ENCODE results near the gene TECPR1. TPM values are rescaled to one million over a fixed set of nuclear protein-coding genes. Genes with fewer than 3 reads are reported as not detected.
A peak's percentile ranks its signal among the peaks of the same experiment; 100 is the strongest.

TECPR1 gene, protein sequence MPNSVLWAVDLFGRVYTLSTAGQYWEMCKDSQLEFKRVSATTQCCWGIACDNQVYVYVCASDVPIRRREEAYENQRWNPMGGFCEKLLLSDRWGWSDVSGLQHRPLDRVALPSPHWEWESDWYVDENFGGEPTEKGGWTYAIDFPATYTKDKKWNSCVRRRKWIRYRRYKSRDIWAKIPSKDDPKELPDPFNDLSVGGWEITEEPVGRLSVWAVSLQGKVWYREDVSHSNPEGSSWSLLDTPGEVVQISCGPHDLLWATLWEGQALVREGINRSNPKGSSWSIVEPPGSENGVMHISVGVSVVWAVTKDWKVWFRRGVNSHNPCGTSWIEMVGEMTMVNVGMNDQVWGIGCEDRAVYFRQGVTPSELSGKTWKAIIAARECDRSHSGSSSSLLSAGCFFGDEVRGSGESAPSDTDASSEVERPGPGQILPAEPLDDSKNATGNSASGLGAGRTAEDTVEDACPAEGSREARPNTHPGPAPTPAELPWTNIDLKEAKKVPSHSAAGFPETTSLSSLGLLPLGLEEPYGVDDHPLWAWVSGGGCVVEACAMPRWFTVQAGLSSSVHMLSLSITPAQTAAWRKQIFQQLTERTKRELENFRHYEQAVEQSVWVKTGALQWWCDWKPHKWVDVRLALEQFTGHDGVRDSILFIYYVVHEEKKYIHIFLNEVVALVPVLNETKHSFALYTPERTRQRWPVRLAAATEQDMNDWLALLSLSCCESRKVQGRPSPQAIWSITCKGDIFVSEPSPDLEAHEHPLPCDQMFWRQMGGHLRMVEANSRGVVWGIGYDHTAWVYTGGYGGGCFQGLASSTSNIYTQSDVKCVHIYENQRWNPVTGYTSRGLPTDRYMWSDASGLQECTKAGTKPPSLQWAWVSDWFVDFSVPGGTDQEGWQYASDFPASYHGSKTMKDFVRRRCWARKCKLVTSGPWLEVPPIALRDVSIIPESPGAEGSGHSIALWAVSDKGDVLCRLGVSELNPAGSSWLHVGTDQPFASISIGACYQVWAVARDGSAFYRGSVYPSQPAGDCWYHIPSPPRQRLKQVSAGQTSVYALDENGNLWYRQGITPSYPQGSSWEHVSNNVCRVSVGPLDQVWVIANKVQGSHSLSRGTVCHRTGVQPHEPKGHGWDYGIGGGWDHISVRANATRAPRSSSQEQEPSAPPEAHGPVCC
- total RNA-seq (2022): 19.0 and 26.4 TPM in 2 replicates
- Bru-seq, nascent RNA: percentile 47 among the genes with signal in this experiment
- BruChase-seq, experiment 1, labeled RNA remaining after a 2-hour chase: percentile 53 among the genes with signal in this experiment
- BruChase-seq, experiment 2, labeled RNA remaining after a 6-hour chase: percentile 59 among the genes with signal in this experiment
- long read RNA-seq, partial matches to known transcripts: 6 of 12 reads
- long read RNA-seq, other reads (novel, unspliced or antisense): 4 of 12 reads

DNA sequence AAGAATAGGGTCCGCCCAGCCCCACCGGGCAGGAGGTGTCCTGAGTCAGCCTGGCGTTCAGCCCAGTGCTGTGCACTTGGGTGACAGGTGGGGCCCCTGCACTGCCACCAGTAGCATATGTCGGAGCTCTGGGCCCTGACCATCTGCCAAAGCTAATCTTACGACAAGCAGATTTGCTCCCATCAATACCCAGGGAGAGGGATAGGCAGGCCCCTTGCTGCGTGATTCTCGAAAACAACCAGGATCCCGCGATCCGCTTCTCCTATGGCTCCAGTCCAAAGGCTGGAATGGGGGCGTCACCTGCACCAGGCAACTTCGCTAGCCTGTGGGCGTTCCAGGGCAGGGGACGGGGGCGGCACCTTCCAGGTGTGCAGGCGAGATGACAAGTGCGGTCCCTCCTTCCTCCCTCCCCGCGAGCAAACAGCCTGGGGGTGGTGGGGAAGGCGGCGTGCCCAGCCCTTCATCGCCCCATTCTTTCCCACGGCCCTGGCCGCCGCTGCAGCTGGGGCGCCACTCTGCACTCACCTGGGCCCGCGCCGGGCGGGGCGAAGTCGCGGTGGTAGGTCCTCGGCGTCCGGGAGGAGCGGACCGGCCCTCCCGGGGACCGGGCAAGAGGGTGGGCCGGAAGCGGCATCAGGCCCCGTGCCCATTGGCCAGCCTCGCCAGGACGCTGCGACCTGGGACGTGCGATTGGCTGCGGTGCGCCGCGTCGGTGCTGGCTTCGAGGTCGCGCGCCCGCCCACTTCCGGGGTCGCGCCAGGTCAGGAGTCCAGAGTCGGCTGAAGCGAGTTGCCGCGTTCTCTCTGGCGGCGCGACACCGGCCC is at the start of gene TECPR1:
TECPR1 (minus strand) TSS at position 632 of the 824 bp plus-strand sequence. CDS start 6,086 bp downstream, outside the sequence.
- intact Hi-C loops (cut with micrococcal nuclease; ENCODE audit: unreplicated experiment): loop anchor here (1.0 kb wide), 2 partner anchors 24 to 29 kb away; partner anchors contain the start of gene BRI3
- H3K27me3 Mint-ChIP-seq (ENCODE audit: insufficient read depth, unreplicated experiment): no peaks in the 10 kb centered on the region

DNA sequence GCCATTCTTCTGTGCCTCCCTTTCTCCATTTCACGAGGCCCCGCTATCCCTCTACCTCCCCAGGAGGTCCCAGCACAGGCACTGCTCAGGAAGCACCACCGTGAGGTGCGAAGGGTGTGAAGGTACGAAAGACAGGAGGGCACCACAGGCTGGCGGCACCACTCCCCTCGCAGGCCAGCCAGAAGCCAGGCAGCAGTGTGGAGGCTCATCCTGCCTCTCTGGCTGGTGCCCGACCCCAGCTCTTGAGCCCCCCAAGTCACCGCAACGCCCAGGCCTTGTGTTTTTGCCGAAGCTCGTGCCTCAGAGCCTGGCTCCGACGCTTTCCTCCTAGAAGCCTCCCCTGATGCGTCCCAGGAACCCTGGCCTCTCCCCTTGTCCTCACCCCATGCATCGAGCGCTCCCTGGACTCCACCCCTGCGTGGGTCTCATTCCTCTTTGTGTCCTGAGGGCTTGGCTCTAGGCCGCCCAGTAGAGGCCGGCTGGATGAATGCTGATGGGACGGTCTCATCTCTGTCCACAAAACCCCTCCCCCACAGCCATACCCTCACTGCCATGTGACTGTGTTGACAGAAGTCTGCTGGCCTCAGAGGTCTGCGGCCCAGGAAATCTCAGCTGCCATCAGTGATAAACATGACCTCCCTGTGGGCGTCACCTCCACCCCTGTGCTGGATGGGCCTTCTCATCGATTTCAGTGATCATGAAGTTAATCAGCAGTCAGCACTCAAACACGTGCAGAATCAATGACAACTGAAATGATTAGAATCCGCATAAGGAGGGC is 48.8 kb upstream of the TECPR1 start:
- intact Hi-C loops (cut with micrococcal nuclease; ENCODE audit: unreplicated experiment): no loop called here
- DNase-seq: peak; percentile 58 to 69
- ChIA-PET CTCF (interaction anchor here (1.5 kb wide), 1 partner anchor 101 kb away, joined by 3 read pairs; no protein-coding TSS in a partner anchor), POLR2A (no interaction called here)
- no TSS peak for BruUV-seq (replicated peaks)
- Histone ChIP-seq H3K27me3 (replicated peaks; ENCODE audit: control insufficient read depth, insufficient read depth, low read length) (no peaks in the 10 kb centered on the region), H3K36me3 (ENCODE audit: control insufficient read depth, insufficient read depth, low read length) (peaks cover 2% of the 10 kb centered on the region), H3K4me3 (ENCODE audit: low read depth, low read length) (no peak overlapping the region), H3K4me1 (peaks cover 51% of the 10 kb centered on the region), H3K9me3 (no peaks in the 10 kb centered on the region)
- Mint-ChIP-seq H3K27me3 (ENCODE audit: insufficient read depth, unreplicated experiment) (no peaks in the 10 kb centered on the region), H3K4me3 (ENCODE audit: unreplicated experiment) (peak overlapping the region; percentile 28), H3K9me3 (ENCODE audit: unreplicated experiment) (no peaks in the 10 kb centered on the region), H3K27ac (ENCODE audit: unreplicated experiment) (peak overlapping the region; percentile 73), H3K36me3 (ENCODE audit: insufficient read depth, unreplicated experiment) (peaks cover 87% of the 10 kb centered on the region), H3K4me1 (ENCODE audit: low read depth, unreplicated experiment) (peaks cover 56% of the 10 kb centered on the region)
- TF ChIP-seq, protein P1, sequence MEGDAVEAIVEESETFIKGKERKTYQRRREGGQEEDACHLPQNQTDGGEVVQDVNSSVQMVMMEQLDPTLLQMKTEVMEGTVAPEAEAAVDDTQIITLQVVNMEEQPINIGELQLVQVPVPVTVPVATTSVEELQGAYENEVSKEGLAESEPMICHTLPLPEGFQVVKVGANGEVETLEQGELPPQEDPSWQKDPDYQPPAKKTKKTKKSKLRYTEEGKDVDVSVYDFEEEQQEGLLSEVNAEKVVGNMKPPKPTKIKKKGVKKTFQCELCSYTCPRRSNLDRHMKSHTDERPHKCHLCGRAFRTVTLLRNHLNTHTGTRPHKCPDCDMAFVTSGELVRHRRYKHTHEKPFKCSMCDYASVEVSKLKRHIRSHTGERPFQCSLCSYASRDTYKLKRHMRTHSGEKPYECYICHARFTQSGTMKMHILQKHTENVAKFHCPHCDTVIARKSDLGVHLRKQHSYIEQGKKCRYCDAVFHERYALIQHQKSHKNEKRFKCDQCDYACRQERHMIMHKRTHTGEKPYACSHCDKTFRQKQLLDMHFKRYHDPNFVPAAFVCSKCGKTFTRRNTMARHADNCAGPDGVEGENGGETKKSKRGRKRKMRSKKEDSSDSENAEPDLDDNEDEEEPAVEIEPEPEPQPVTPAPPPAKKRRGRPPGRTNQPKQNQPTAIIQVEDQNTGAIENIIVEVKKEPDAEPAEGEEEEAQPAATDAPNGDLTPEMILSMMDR (IDR thresholded peaks at IDR 0.05; ENCODE audit: insufficient read depth in 1 of 2, low read depth in 1 of 2, low read length in 1 of 2, severe bottlenecking in 1 of 2, unreplicated experiment in 1 of 2): no peak

More for the DNA sequence above, at the start of gene TECPR1:
- Histone ChIP-seq H3K4me3 (ENCODE audit: low read depth, low read length) (peak within 1 kb of the TSS; percentile 68), H3K27me3 (replicated peaks; ENCODE audit: control insufficient read depth, insufficient read depth, low read length) (no peaks in the 10 kb centered on the region), H3K9me3 (no peaks in the 10 kb centered on the region), H3K36me3 (ENCODE audit: control insufficient read depth, insufficient read depth, low read length) (no peaks in the 10 kb centered on the region; the same call in 1 of the 2 replicates), H3K4me1 (peaks cover 8% of the 10 kb centered on the region; the same call in 1 of the 2 replicates)
- Mint-ChIP-seq H3K36me3 (ENCODE audit: insufficient read depth, unreplicated experiment) (peaks cover 18% of the 10 kb centered on the region), H3K27ac (ENCODE audit: unreplicated experiment) (peak within 1 kb of the TSS; percentile 85), H3K9me3 (ENCODE audit: unreplicated experiment) (no peaks in the 10 kb centered on the region), H3K4me3 (ENCODE audit: unreplicated experiment) (peak within 1 kb of the TSS; percentile 91), H3K4me1 (ENCODE audit: low read depth, unreplicated experiment) (peaks cover 9% of the 10 kb centered on the region)
- TF ChIP-seq, protein P1 (IDR thresholded peaks at IDR 0.05; ENCODE audit: insufficient read depth in 1 of 2, low read depth in 1 of 2, low read length in 1 of 2, severe bottlenecking in 1 of 2, unreplicated experiment in 1 of 2): no peak
- POLR2A ChIA-PET: interaction anchor here (0.6 kb wide), 1 partner anchor 8 kb away, joined by 4 read pairs; no protein-coding TSS in a partner anchor
- CTCF ChIA-PET: no interaction called here
- BruUV-seq (replicated peaks): no TSS peak
- peak; percentile 96 to 98 for DNase-seq
